A673 (cell line): Measurements from ENCODE around the gene STXBP5.

Experiments
- CTCF ChIP-seq: fragments of 300-800, 200-600 bp; sonication (generic); conservative IDR thresholded peaks from 2 replicates; pipeline ENCODE4 v1.5.1; 2017; ENCODE audit warnings: low read depth, mild to moderate bottlenecking, antibody characterized with exemption, low read length, moderate library complexity, mixed read lengths
- EZH2 ChIP-seq: fragments of 200-600 bp; sonication (generic); IDR thresholded peaks from 2 replicates; pipeline ENCODE4 v1.6.1; 2017; ENCODE audit warnings: borderline replicate concordance, low read depth, mild to moderate bottlenecking, mixed read lengths, antibody characterized with exemption, low read length; ENCODE audit not compliant: poor library complexity, severe bottlenecking

GRCh38 chr6:147283460-147283859, 79.2 kb downstream of the STXBP5 start:
- TF ChIP-seq CTCF (no peak), EZH2 (no peak)
